HG03108 (cell line): ENCODE measurements around the gene TMEM212.
A peak's percentile ranks its signal among the peaks of the same experiment; 100 is the strongest.

Experiments used
- ATAC-seq: cut with Tn5 transposase; IDR thresholded peaks from one replicate; pipeline ENCODE4 v1.9.1; 2021; ENCODE audit warnings: moderate library complexity; ENCODE audit not compliant: unreplicated experiment

The TMEM212 gene

DNA sequence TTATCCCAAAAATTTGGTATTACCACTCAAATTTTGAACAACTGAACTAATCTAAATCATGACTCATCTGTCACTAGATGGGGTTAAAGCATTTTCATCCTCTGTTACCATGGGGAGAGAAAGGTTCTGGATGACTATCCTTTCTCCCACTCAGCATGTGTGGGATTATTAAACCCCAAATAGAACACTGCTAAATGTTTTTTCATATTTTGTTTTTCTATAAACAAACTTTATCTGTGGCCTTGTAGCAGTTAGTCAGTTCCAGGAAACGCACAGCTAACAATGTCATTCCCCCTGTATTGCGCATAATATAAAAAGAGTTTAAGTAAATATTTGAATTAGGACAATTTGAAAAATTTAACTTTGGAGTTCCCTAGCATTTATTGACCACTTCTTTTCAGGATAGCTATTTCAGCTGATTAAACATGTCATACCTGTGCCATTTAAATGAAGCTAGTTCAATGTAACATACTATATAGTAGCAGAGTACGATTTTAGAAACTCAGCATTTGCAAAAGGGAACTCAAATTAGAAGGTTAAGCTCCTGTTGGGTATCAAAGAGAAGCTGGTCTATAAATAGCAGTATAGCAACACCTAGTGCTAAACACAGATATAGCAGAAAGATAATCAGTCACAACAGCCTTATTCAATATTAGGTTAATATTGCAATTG is 9.2 kb upstream of the TMEM212 start:
- no peak for ATAC-seq

- no peak for ATAC-seq
Observed at GRCh38 chr3:171834461-171834801, 8.7 kb upstream of the TMEM212 start.

DNA sequence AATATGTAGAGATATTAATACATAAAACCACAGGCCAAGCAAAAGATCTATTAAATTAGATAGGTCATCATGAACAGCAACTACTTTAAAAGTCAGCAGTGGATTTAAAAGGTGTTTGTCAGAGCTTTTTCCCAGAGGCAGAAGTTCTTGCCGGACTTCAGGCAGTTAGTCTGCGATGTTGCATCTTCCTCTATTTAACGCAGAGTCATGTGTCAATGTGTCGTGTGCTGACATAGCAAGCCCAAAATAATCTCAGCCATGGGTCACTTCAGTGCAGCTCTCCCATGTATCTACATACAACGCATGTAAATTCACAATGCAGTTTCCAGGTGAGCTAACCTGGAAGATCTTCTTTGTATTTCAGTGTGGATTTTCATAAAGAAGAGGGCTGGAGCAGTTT is 8.0 kb upstream of the TMEM212 start:
- ATAC-seq: no peak

DNA sequence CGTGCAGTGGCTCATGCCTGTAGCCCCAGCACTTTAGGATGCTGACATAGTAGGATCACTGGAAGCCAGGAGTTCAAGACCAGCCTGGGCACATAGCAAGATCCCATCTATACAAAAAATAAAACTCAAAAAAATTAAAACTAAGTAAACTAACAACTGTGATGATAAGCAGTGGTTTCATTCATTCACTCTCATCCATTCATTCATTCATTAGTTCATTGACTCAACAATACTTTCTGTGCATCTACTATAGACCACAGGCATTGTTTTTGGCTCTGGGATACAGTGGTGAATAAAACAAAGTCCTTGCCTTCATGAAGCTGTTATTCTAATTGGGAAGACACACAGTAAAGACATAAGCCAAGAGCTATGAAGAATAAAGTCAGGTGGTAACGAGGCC is 7.5 kb upstream of the TMEM212 start:
- ATAC-seq: no peak

GRCh38 chr3:171836855-171837254 is 6.3 kb upstream of the TMEM212 start:
- ATAC-seq: no peak

DNA sequence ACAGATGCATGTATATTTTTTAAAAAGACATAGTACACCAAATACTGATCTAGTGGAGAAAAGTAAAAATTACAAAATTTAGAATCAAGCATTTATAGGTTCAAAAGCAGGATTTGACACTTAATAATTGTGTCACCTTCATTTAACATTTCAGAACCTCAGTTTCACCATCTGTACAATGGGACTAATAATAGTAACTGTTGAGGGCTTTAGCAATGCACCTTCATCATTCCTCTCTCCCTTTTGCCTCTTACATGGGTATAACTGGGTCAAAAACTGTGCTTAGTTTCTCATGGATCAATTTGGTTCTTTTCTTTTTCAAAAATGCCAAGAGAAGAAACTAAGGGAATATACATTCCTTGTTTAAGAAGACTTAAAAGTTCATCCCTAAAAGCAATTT is 5.5 kb upstream of the TMEM212 start:
- no peak for ATAC-seq

- ATAC-seq: no peak
Observed at GRCh38 chr3:171838218-171838720, 4.9 kb upstream of the TMEM212 start.

DNA sequence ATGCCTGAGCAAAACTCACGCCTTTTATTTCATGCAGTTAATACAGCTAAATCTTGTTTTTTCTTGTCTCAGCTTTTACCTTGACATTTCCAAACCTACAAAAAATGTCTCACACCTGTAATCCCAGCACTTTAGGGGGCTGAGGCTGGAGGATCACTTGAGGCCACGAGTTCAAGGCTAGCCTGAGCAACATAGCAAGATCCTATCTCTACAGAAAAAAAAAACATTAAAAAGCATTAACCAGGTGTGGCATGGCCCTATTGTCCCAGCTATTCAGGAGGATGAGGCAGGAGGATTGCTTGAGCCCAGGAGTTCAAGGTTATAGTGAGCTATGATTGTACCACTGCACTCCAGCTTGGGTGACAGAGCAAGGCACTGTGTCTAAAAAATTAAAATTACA is 3.9 kb upstream of the TMEM212 start:
- no peak for ATAC-seq

- ATAC-seq: no peak
Observed at GRCh38 chr3:171840445-171840810, 2.7 kb upstream of the TMEM212 start.

DNA sequence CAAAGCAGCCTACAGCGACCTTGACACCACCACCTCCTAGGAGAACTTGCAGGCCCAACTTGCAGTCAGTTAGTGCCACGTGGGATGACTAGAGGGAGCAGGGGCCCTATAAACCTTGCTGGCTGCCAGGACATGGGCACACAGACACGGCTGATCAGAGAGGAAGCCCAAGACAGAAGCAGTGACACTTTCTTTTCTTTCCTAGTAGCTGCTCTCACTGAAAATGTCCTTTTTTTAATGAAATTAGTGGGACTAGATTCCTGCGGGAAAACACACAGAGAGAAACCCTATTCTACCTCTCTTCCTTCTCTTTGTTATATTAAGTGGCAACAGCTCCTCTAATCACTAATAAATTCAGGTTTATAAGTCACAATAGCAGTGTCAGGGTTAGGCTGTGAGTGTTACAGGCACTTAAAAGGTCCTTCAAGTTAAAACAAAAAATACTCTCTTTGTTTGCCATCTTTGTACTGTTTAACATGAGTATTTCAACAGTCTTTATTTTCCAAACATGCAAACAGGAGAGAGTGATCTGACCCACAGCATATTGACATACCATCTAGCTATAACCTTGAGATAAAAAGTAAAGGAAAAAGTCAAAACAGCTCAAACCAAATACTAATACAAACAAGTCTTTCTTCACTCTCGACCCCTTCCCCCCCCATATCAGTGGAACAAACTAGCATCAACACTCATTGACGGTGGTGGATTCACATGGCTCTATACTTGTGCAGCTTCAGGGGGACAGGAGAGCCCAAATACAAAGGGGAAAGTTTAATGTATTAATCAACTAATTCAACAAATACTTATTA is 2.1 kb upstream of the TMEM212 start:
- ATAC-seq: no peak

DNA sequence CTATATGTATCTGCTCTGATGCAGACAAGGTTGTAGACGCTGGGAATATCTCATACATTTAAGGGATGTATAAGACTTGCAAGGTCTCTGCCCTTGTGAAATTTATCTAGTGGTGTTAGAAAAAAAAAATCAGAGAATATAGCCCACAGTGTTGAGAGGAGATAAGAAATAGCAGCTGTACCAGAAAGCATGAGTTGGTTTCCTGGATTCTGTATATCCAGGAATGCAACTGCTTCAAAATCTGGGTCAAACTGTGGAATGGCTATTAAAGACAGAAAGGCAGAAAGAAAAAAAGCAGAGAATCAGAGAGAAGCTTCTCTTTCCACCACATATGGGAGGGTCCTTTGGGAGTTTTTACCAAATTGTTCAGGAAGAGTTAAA is 1.5 kb upstream of the TMEM212 start:
- no peak for ATAC-seq

DNA sequence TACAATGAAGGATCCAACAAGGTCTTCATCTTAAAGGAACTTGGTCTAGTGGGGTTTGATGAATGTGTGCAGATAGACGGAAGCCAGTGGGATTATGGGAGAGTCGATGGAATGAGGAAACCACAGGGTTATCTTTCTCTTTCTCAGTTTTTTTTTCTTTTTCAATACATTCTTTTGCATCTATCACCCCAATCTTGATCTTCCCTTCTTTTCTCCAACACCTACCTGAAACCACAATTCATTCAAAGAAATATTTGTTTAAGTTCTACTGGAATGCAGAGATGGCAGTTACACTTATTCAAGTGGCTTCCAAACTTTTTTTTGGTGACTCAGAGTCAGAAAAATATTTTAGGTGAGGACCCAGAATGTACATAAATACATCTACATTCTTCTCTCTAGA is 1.7 kb downstream of the TMEM212 start:
- ATAC-seq: no peak

DNA sequence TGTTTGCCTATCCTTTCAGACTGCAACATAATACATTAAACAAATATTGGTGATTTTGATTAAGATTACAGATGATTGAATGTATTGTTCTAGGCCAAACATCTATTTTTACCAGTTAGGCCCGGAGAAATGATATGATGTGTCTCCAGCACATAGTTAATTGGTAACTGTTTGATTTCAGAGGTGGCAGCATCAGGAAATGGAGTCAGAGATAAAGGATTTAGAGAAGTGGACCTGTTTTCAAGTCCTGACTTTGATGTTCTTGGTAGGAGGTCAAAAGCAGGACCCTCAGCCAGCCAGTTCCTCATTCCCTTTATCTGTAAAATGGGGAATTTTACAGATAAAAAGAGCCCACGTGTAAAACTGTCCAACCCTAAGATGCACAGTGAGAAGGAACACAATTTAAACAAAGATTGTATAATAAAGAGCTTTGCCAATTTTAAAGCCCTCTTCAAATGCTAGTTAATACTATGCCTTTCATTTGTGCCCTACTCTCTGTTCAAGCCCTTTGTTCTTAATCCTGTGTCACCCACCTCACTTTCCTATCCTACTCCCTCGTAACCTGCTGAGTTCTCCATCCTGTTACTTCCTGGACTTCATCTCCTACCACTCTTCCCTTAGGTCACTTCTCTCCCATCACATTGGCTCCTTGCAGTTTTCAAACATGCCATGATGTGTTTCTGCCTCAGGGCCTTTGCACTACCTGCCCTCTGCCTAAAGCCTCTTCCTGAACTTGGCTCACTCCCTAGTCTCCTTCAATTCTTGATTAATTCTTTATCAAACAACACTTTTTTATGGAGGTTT is 2.5 kb downstream of the TMEM212 start:
- no peak for ATAC-seq

GRCh38 chr3:171846597-171846996 is 3.4 kb downstream of the TMEM212 start:
- ATAC-seq: peak; percentile 98

DNA sequence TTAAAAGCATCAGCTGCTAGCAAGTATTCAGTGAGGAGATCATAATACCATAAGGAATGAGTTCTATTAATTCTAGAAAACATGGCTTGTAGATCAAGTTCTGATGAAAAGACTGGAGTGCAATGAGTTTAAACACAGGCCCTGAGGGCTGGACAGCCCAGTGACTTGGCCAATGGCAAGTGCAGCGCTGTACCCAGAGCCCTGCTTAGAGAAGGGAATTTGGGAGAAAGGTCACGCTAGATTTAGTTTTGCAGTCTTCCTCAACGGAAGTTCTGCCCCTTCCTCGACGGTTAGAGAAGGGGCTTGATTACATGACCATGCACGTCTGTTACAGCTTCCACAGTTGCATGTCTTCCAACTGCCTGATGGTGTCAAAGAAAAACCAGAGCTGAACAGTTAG is 4.0 kb downstream of the TMEM212 start:
- no peak for ATAC-seq

DNA sequence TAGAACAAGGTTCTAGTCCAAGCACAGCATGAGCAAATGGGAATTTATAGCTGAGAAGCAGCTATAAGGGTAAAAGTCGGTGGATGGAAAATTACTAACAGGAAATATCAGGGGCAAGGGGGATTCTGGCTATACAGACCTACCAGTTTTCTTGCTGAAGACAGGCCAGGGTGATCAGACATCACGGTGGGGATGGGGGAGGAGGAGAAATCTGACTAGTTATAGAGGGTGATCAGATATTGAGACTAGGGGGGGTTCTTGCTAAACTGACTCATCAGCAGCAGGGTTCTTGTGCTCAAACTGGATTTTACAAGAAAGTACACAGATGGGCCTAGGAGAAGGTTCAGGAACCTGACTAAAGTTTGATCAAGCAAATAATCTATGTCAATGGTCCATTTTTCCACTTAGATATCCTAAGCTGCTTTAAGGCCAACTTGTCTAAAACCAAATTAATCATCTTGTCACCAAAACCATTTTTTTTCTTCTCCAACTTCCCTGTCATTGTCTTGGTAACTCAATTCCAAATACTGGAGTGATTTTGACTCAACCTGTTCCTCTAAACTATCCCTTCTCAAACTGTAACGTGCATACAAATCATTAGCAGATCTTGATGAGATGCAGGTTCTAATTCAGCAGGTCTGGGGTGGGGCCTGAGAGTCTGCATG is 4.6 kb downstream of the TMEM212 start:
- no peak for ATAC-seq

DNA sequence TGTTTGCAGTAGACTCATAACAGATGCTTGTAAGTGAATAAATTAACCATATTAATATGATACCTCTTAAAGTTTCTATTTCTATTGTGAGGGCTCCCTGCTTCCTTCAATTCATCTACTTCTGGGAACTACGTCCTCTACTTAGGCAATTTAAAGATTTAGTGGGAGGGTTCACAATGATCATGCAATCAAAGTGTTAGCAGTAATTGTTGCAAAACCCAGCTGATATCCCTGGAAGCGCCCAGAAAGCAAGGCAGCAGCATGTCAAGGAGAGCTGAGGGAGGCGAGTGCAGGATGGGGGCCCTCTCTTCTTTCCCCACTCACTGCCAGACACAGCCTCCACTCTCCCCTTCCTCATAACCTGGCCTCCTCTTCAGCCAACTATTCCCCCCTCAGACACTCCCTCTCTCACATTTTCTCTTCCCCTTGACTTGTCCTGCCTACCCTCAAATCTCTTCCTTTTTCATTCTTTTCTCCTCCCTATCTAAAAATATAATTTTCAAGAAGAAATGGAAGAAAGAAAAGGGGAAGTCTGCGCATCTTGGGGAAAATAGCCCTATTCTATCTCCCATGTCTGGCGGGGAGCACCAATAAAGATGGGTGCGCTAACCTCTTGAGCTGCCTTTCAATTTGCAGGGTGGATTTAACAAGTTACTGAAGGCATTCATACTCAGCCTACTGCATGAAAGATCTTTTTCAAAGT is 6.6 kb downstream of the TMEM212 start:
- no peak for ATAC-seq

DNA sequence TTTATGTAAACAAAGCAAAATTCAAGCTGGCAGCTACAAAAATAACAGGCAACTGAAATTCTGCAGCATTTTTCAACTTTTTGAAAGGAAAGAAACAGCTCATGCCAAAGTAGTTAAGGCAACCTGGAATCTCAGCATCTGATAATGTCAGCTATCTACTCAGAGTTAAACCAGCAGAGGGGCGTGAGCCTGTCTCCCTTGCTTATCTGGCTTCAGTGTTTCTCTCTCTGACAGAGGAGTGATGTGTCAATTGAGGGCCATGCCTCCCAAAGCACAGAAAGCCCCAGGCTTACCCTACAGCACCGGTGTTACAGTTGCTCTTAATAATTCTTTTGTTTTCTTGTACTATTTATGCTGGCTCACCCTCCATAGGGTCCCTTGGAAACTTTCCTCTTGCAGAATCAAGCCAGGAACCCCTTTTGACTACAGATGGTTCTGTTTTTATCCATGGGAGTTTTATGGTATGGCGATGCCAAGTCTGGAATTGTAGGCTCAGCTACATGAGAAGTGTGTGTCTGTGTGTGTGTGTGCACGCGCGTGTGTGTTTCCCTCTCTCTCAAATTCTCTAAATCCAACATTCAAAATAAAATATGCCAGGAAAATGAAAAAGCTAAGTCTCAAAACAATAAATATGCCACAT is 7.3 kb downstream of the TMEM212 start:
- ATAC-seq: no peak

DNA sequence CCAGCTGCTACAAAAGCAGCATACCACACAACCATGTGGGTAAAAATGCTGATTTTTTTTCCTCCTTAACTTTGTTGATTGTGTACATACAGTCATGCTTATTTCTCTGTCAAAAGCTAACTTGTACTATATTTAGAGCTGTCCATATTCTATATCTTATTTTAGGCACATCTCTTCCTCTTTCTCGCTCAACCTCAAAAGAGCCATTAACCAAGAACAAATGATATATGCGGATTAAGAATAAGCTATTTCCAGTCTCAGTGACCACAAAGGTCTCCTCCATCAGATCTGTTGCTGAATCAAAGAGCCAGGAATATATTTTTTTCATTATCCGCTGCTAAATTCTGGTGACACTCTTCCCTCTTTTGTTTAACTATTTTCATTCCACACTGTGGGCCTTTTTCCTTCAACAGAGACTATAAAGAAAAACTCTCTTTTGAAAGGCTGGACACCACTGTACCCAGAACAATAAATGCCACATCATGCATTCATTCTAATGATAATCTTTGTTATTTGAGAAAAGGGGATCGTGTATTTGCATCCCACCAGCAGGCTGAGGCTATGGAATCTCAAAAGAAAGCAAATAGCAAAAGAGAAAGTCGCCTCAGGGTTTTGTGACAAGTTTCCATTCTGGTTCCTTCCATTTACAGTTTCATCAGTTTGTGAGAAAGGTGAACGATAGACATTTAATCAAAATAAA is 8.0 kb downstream of the TMEM212 start:
- no peak for ATAC-seq

GRCh38 chr3:171851660-171852058 is 8.5 kb downstream of the TMEM212 start:
- ATAC-seq: no peak
